Naive thymus-derived CD4-positive, alpha-beta T cell (primary cell): ENCODE results near the gene SERPING1. TPM values are rescaled to one million over a fixed set of nuclear protein-coding genes. Genes with fewer than 3 reads are reported as not detected.

Source experiments
- ATAC-seq: fragments of 150-1000 bp; cut with Tn5 transposase; 2 replicates; pipeline ENCODE4 v1.10.0; 2021; ENCODE audit warnings: mild to moderate bottlenecking, moderate library complexity
- CTCF ChIA-PET: fragments of 350-600 bp; sonication (Branson Sonifier 250); formaldehyde crosslinking; loops from one replicate; lab custom pipeline; 2021; ENCODE audit warnings: antibody characterized with exemption; lab: Charles Lee
- POLR2A ChIA-PET: fragments of 350-600 bp; sonication (Branson Sonifier 250); formaldehyde crosslinking; loops from one replicate; lab custom pipeline; 2021; ENCODE audit warnings: antibody characterized with exemption, inconsistent platforms; lab: Charles Lee
- DNase-seq, 9 donors: peaks; one replicate each; pipeline versions ENCODE4 v3.0.0 to v3.0.0-alpha.2; 2020 to 2022; ENCODE audit warnings: mixed read lengths in 1 of 9
- H3K27ac ChIP-seq: one replicate; pipeline ENCODE4 v1.7.0; 2013; ENCODE audit warnings: mild to moderate bottlenecking, low read depth, low read length, moderate library complexity
- H3K27me3 ChIP-seq, 2 donors: one replicate each; pipeline ENCODE4 v1.7.0; 2013; ENCODE audit warnings: low read length in 2 of 2, mild to moderate bottlenecking in 2 of 2, moderate library complexity in 2 of 2; ENCODE audit not compliant: control insufficient read depth in 2 of 2, insufficient read depth in 2 of 2
- H3K36me3 ChIP-seq, 3 experiments: 1 replicate in 2 of 3; 2 replicates in 1 of 3; pipeline ENCODE4 v1.7.0; 2013; ENCODE audit warnings: low read length in 3 of 3, mild to moderate bottlenecking in 3 of 3, moderate library complexity in 1 of 3; ENCODE audit not compliant: insufficient read depth in 3 of 3, control insufficient read depth in 2 of 3
- H3K4me1 ChIP-seq, 2 donors: one replicate each; pipeline ENCODE4 v1.7.0; 2013; ENCODE audit warnings: low read length in 2 of 2, mild to moderate bottlenecking in 2 of 2, moderate library complexity in 1 of 2; ENCODE audit not compliant: control insufficient read depth in 2 of 2, insufficient read depth in 2 of 2
- H3K4me3 ChIP-seq: 2 replicates; pipeline ENCODE4 v1.7.0; 2013; ENCODE audit warnings: mild to moderate bottlenecking, low read length
- H3K9me3 ChIP-seq, 3 experiments: 1 replicate in 2 of 3; 2 replicates in 1 of 3; pipeline ENCODE4 v1.7.0; 2013; ENCODE audit warnings: low read length in 3 of 3; ENCODE audit not compliant: control insufficient read depth in 2 of 3
- H3K27ac Mint-ChIP-seq, 9 donors: one replicate each; pipeline ENCODE4 v1.8.0; 2020 to 2022; ENCODE audit warnings: mixed read lengths in 9 of 9, mild to moderate bottlenecking in 8 of 9, moderate library complexity in 5 of 9, inconsistent platforms in 2 of 9
- H3K27me3 Mint-ChIP-seq, 5 donors: one replicate each; pipeline ENCODE4 v1.8.0; 2021 to 2022; ENCODE audit warnings: mixed read lengths in 5 of 5, mild to moderate bottlenecking in 1 of 5
- H3K36me3 Mint-ChIP-seq, 5 donors: one replicate each; pipeline ENCODE4 v1.8.0; 2020 to 2022; ENCODE audit warnings: mixed read lengths in 5 of 5, mild to moderate bottlenecking in 3 of 5, inconsistent platforms in 1 of 5
- H3K4me1 Mint-ChIP-seq, 7 donors: one replicate each; pipeline ENCODE4 v1.8.0; 2020 to 2022; ENCODE audit warnings: mixed read lengths in 7 of 7, mild to moderate bottlenecking in 3 of 7, inconsistent platforms in 1 of 7
- H3K4me3 Mint-ChIP-seq, 10 donors: one replicate each; pipeline ENCODE4 v1.8.0; 2020 to 2022; ENCODE audit warnings: mild to moderate bottlenecking in 10 of 10, mixed read lengths in 10 of 10, moderate library complexity in 6 of 10, inconsistent platforms in 2 of 10
- H3K9me3 Mint-ChIP-seq, 11 donors: one replicate each; pipeline ENCODE4 v1.8.0; 2020 to 2022; ENCODE audit warnings: mixed read lengths in 11 of 11, mild to moderate bottlenecking in 4 of 11, inconsistent platforms in 1 of 11, moderate library complexity in 1 of 11
- intact Hi-C, 2 donors: fragments of 100-400 bp; cut with micrococcal nuclease; formaldehyde crosslinking; loops; one replicate each; pipeline ENCODE4 v1.15.1; 2023
- polyA plus RNA-seq, 2 donors: library from polyadenylated mRNA; unstranded; fragments of 300-500 nt; fragmentation: Illumina TruSeq; gene quantifications; one replicate each; pipeline ENCODE4 v1.2.3, GENCODE V29; 2021
- total RNA-seq, 6 experiments: library from RNA in 5 of 6; stranded (reverse) in 5 of 6; gene quantifications; 1 replicate in 5 of 6; 2 replicates in 1 of 6; pipeline ENCODE4 v1.2.3 and lab custom pipeline; 2021 to 2026

Gene SERPING1
- total and polyA plus RNA-seq, 7 experiments from 2014 or later = 0.21 to 3.7 (median 0.97) TPM; not detected in 4

- H3K4me1 Mint-ChIP-seq = no peaks in the 10 kb centered on the region
- peaks cover 9 to 36% (median 24%) of the 10 kb centered on the region in 5 donors for H3K27me3 Mint-ChIP-seq
- H3K36me3 ChIP-seq = no peaks in the 10 kb centered on the region
- no peaks in the 10 kb centered on the region for H3K4me1 ChIP-seq
- ATAC-seq (no peak), DNase-seq (no peak)
- intact Hi-C loops = no loop called here
- H3K4me3 Mint-ChIP-seq = no peak overlapping the region
- no peaks in the 10 kb centered on the region for H3K27me3 ChIP-seq
- no peak overlapping the region for H3K4me3 ChIP-seq
- H3K9me3 ChIP-seq = no peaks in the 10 kb centered on the region
- ChIA-PET CTCF (no interaction called here), POLR2A (no interaction called here)
- H3K27ac Mint-ChIP-seq = no peak overlapping the region
- H3K27ac ChIP-seq = no peak overlapping the region
- no peaks in the 10 kb centered on the region for H3K9me3 Mint-ChIP-seq
- no peaks in the 10 kb centered on the region for H3K36me3 Mint-ChIP-seq
These were observed 32.7 kb downstream of the SERPING1 start for GRCh38 chr11:57630171-57630570.

- POLR2A ChIA-PET = interaction anchor here (0.6 kb wide), 1 partner anchor 50 kb away, joined by 4 read pairs; no protein-coding TSS in a partner anchor
These were observed 34.6 kb downstream of the SERPING1 start for GRCh38 chr11:57632116-57632515.

GRCh38 chr11:57633394-57634070, 36.0 kb downstream of the SERPING1 start:
- Histone ChIP-seq H3K27ac (no peak overlapping the region), H3K27me3 (no peaks in the 10 kb centered on the region), H3K4me3 (no peak overlapping the region), H3K4me1 (peaks cover 0 to 8% of the 10 kb centered on the region in 2 donors), H3K36me3 (no peaks in the 10 kb centered on the region), H3K9me3 (no peaks in the 10 kb centered on the region)
- Mint-ChIP-seq H3K27ac (no peak overlapping the region), H3K4me1 (peaks cover 0 to 8% (median 2%) of the 10 kb centered on the region in 7 donors), H3K27me3 (peaks cover 9 to 53% (median 32%) of the 10 kb centered on the region in 5 donors), H3K9me3 (no peaks in the 10 kb centered on the region), H3K36me3 (no peaks in the 10 kb centered on the region), H3K4me3 (no peak overlapping the region)
- DNase-seq (no peak), ATAC-seq (no peak)
- ChIA-PET POLR2A (no interaction called here), CTCF (no interaction called here)
- intact Hi-C loops = no loop called here

More at GRCh38 chr11:57632116-57632515, 34.6 kb downstream of the SERPING1 start:
- CTCF ChIA-PET = interaction anchor here (0.8 kb wide), 1 partner anchor 12 kb away, joined by 4 read pairs; no protein-coding TSS in a partner anchor
- Mint-ChIP-seq H3K36me3 (no peaks in the 10 kb centered on the region), H3K27ac (no peak overlapping the region), H3K4me1 (peaks cover 0 to 2% (median 0%) of the 10 kb centered on the region in 7 donors), H3K4me3 (no peak overlapping the region), H3K9me3 (no peaks in the 10 kb centered on the region), H3K27me3 (peaks cover 9 to 44% (median 29%) of the 10 kb centered on the region in 5 donors)
- H3K27ac ChIP-seq = no peak overlapping the region
- DNase-seq (no peak), ATAC-seq (no peak)
- no peaks in the 10 kb centered on the region for H3K4me1 ChIP-seq
- H3K27me3 ChIP-seq = no peaks in the 10 kb centered on the region
- H3K4me3 ChIP-seq = no peak overlapping the region
- no peaks in the 10 kb centered on the region for H3K36me3 ChIP-seq
- intact Hi-C loops = no loop called here
- H3K9me3 ChIP-seq = no peaks in the 10 kb centered on the region

DNA sequence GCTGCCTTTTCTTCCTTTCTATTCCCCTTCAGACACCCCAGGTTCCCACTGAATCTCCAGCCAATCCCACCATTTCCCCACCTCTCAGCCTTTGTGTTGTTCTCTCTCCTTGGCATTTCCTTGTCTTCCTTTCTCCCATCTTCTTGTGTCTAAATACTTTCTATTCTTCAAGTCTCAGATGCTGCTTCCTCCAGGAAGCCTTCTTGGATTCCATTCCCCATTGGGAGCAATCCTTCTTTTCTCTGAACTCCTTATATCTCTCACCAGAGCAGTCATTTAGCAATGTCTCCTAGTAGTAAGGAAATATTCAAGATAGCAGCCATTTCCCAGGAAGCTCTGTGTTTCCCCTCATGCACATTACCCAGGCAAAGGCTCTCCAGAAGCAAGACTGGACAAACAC, 36.8 kb downstream of the SERPING1 start:
- peaks cover 9 to 51% (median 37%) of the 10 kb centered on the region in 5 donors for H3K27me3 Mint-ChIP-seq

GRCh38 chr11:57635246-57635645, 37.8 kb downstream of the SERPING1 start:
- Mint-ChIP-seq H3K9me3 (no peaks in the 10 kb centered on the region), H3K36me3 (no peaks in the 10 kb centered on the region), H3K4me3 (no peak overlapping the region), H3K27ac (no peak overlapping the region), H3K4me1 (peaks cover 4 to 18% (median 13%) of the 10 kb centered on the region in 7 donors), H3K27me3 (peaks cover 9 to 46% (median 37%) of the 10 kb centered on the region in 5 donors)
- Histone ChIP-seq H3K36me3 (no peaks in the 10 kb centered on the region), H3K9me3 (no peaks in the 10 kb centered on the region), H3K27ac (no peak overlapping the region), H3K27me3 (no peaks in the 10 kb centered on the region), H3K4me1 (peaks cover 3 to 8% of the 10 kb centered on the region in 2 donors), H3K4me3 (no peak overlapping the region)
- ATAC-seq (no peak), DNase-seq (no peak)
- CTCF ChIA-PET = no interaction called here
- intact Hi-C loops = no loop called here
- POLR2A ChIA-PET = no interaction called here

More for the DNA sequence above, 36.8 kb downstream of the SERPING1 start:
- no peaks in the 10 kb centered on the region for H3K9me3 ChIP-seq
- Mint-ChIP-seq H3K27ac (no peak overlapping the region), H3K9me3 (no peaks in the 10 kb centered on the region), H3K4me3 (no peak overlapping the region), H3K36me3 (no peaks in the 10 kb centered on the region), H3K4me1 (peaks cover 4 to 15% (median 8%) of the 10 kb centered on the region in 7 donors)
- intact Hi-C loops = no loop called here
- ChIA-PET POLR2A (no interaction called here), CTCF (no interaction called here)
- no peak overlapping the region for H3K27ac ChIP-seq
- ATAC-seq (no peak), DNase-seq (no peak)
- no peaks in the 10 kb centered on the region for H3K36me3 ChIP-seq
- peaks cover 0 to 8% of the 10 kb centered on the region in 2 donors for H3K4me1 ChIP-seq
- H3K4me3 ChIP-seq = no peak overlapping the region
- H3K27me3 ChIP-seq = no peaks in the 10 kb centered on the region

DNA sequence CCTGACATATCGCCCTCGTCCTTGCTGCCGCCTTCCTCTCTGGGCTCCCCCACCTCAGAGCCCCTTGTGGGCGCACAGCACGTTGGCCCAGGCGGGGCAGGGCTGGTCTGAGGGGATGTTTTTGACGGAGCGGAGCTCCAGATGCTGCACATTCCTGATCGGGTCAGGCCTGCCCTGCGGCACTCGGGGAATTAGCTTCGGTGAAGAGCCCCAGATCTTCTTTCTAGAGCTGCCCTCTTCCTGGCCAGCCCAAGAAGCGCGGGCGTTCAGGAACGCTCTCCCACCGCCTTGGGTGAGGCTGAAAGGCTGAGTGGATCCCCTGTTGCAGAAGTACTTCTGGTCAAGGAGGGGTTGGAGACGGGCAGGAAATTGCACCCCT, 40.1 kb downstream of the SERPING1 start:
- CTCF ChIA-PET = interaction anchor here (0.6 to 1.4 kb wide), 2 partner anchors 29 to 144 kb away, joined by 3 read pairs; no protein-coding TSS in a partner anchor
- Histone ChIP-seq H3K27me3 (no peaks in the 10 kb centered on the region), H3K36me3 (no peaks in the 10 kb centered on the region), H3K9me3 (no peaks in the 10 kb centered on the region), H3K4me3 (no peak overlapping the region), H3K27ac (no peak overlapping the region), H3K4me1 (peaks cover 3 to 8% of the 10 kb centered on the region in 2 donors)
- Mint-ChIP-seq H3K36me3 (no peaks in the 10 kb centered on the region), H3K27me3 (peaks cover 9 to 37% (median 31%) of the 10 kb centered on the region in 5 donors), H3K9me3 (no peaks in the 10 kb centered on the region), H3K4me3 (peak overlapping the region; percentile 62 to 99 (median 90)), H3K4me1 (peaks cover 10 to 29% (median 15%) of the 10 kb centered on the region in 7 donors), H3K27ac (peak overlapping the region in 1 of 9 donors; percentile 71)
- ATAC-seq (no peak), DNase-seq (no peak)
- POLR2A ChIA-PET = no interaction called here
- intact Hi-C loops = no loop called here
